Colonic mucosa (tissue), 4 donors: Measurements from ENCODE around the gene SH2D2A. TPM values are rescaled to one million over a fixed set of nuclear protein-coding genes. Genes with fewer than 3 reads are reported as not detected.

Experiments
- DNase-seq: peaks from one replicate; pipeline ENCODE4 v3.0.0-alpha.2; 2020
- H3K27ac ChIP-seq: fragments of 200-600 bp; one replicate; pipeline ENCODE4 v1.8.0; 2021
- H3K27me3 ChIP-seq: fragments of 200-600 bp; one replicate; pipeline ENCODE4 v1.8.0; 2021
- H3K36me3 ChIP-seq: fragments of 200-600 bp; one replicate; pipeline ENCODE4 v1.8.0; 2021
- H3K4me1 ChIP-seq: fragments of 200-600 bp; one replicate; pipeline ENCODE4 v1.8.0; 2021; ENCODE audit warnings: mild to moderate bottlenecking
- H3K4me3 ChIP-seq: fragments of 200-600 bp; one replicate; pipeline ENCODE4 v1.8.0; 2021
- H3K9ac ChIP-seq, 2 donors: one replicate each; pipeline ENCODE4 v1.7.0; 2013; ENCODE audit warnings: control low read depth in 2 of 2, low read depth in 2 of 2, low read length in 2 of 2
- H3K9me3 ChIP-seq: fragments of 200-600 bp; one replicate; pipeline ENCODE4 v1.8.0; 2021
- CTCF ChIP-seq: fragments of 200-600 bp; IDR thresholded peaks from one replicate; pipeline ENCODE4 v1.8.0; 2022; ENCODE audit warnings: antibody characterized with exemption, mild to moderate bottlenecking
- intact Hi-C: fragments of 100-400 bp; cut with DNase I; formaldehyde crosslinking; loops from one replicate; pipeline ENCODE4 v1.14.1; 2022
- total RNA-seq, 2 donors: library from RNA; stranded (reverse); fragmentation: NEBNext Ultra II Directional in 1 of 2; extraction: Animal tissue kit (Norgen Biotek cat#: 25700) in 1 of 2; gene quantifications; one replicate each; pipeline ENCODE4 v1.2.1, GENCODE V29; 2021
- donor health status: healthy.
- donor health status: DM: no; HTN: no; CAD: no.
- donor health status: DM: no; HTN: no; CAD: no.

The SH2D2A gene
- total RNA-seq, 2 donors from 2014 or later = 1.9 to 3.1 TPM

GRCh38 chr1:156772728-156773497 is 43.7 kb downstream of the SH2D2A start:
- Histone ChIP-seq H3K9me3 (no peaks in the 10 kb centered on the region), H3K9ac (no peak overlapping the region), H3K4me1 (peaks cover 12% of the 10 kb centered on the region), H3K27ac (no peak overlapping the region), H3K4me3 (no peak overlapping the region), H3K27me3 (no peaks in the 10 kb centered on the region), H3K36me3 (peaks cover 3% of the 10 kb centered on the region)
- DNase-seq = no peak
- TF ChIP-seq CTCF = no peak
- intact Hi-C loops = loop anchor here (5.0 kb wide), 1 partner anchor 36 kb away; no protein-coding TSS in a partner anchor

GRCh38 chr1:156772222-156772621 is 44.4 kb downstream of the SH2D2A start:
- intact Hi-C loops = loop anchor here (5.0 kb wide), 1 partner anchor 35 kb away; no protein-coding TSS in a partner anchor
- H3K27me3 ChIP-seq = no peaks in the 10 kb centered on the region

GRCh38 chr1:156768610-156769295 is 47.9 kb downstream of the SH2D2A start:
- H3K9ac ChIP-seq = peak overlapping the region; percentile 94 to 97
- no peaks in the 10 kb centered on the region for H3K9me3 ChIP-seq
- no peaks in the 10 kb centered on the region for H3K27me3 ChIP-seq
- H3K4me3 ChIP-seq = peak overlapping the region; percentile 93
- TF ChIP-seq CTCF = no peak
- H3K27ac ChIP-seq = no peak overlapping the region
- DNase-seq = no peak
- H3K4me1 ChIP-seq = peaks cover 12% of the 10 kb centered on the region
- intact Hi-C loops = loop anchor here (5.0 kb wide), 1 partner anchor 41 kb away; the partner anchor contains the start of genes ISG20L2 and METTL25B
- H3K36me3 ChIP-seq = peaks cover 3% of the 10 kb centered on the region

More at GRCh38 chr1:156772222-156772621, 44.4 kb downstream of the SH2D2A start:
- Histone ChIP-seq H3K36me3 (peaks cover 3% of the 10 kb centered on the region), H3K4me3 (no peak overlapping the region), H3K4me1 (peaks cover 12% of the 10 kb centered on the region), H3K9ac (no peak overlapping the region), H3K9me3 (no peaks in the 10 kb centered on the region), H3K27ac (no peak overlapping the region)
- DNase-seq = no peak
- TF ChIP-seq CTCF = no peak

GRCh38 chr1:156767879-156768604 is 48.6 kb downstream of the SH2D2A start:
- peaks cover 3% of the 10 kb centered on the region for H3K36me3 ChIP-seq
- TF ChIP-seq CTCF = no peak
- intact Hi-C loops = loop anchor here (5.0 kb wide), 1 partner anchor 41 kb away; the partner anchor contains the start of genes ISG20L2 and METTL25B
- H3K27ac ChIP-seq = peak overlapping the region; percentile 82
- peak; percentile 44 for DNase-seq
- peaks cover 12% of the 10 kb centered on the region for H3K4me1 ChIP-seq
- H3K9ac ChIP-seq = peak overlapping the region; percentile 94 to 97
- H3K4me3 ChIP-seq = peak overlapping the region; percentile 93
- H3K27me3 ChIP-seq = no peaks in the 10 kb centered on the region
- H3K9me3 ChIP-seq = no peaks in the 10 kb centered on the region
